GM23338 (cell line): Measurements from ENCODE around the gene FADD. TPM values are rescaled to one million over a fixed set of nuclear protein-coding genes. Genes with fewer than 3 reads are reported as not detected.

Experiments used
- ATAC-seq: fragments of 200-7000 bp; cut with Tn5 transposase; 3 replicates; pipeline ENCODE4 v1.9.1; 2020
- DNase-seq: peaks from one replicate; pipeline ENCODE4 v3.0.0-alpha.2; 2015; ENCODE audit warnings: low spot score
- H2AFZ ChIP-seq: fragments of 200-600 bp; sonication (generic); 2 replicates; pipeline ENCODE4 v1.8.0; 2016; ENCODE audit warnings: antibody characterized with exemption, mild to moderate bottlenecking, moderate library complexity
- H3F3A ChIP-seq: fragments of 200-600 bp; sonication (generic); replicated peaks from 2 replicates; pipeline ENCODE4 v1.8.0; 2017; ENCODE audit warnings: antibody characterized with exemption, mixed run types, low read depth
- H3K27ac ChIP-seq: fragments of 200-600 bp; sonication (generic); 2 replicates; pipeline ENCODE4 v1.6.1; 2016; ENCODE audit warnings: low read depth
- H3K27me3 ChIP-seq: fragments of 200-600 bp; sonication (generic); 2 replicates; pipeline ENCODE4 v1.8.0; 2016; ENCODE audit warnings: mild to moderate bottlenecking, mixed run types, moderate library complexity; ENCODE audit not compliant: insufficient read depth
- H3K36me3 ChIP-seq: fragments of 200-600 bp; sonication (generic); 2 replicates; pipeline ENCODE4 v1.8.0; 2016; ENCODE audit warnings: mild to moderate bottlenecking; ENCODE audit not compliant: insufficient read depth
- H3K4me1 ChIP-seq: fragments of 200-600 bp; sonication (generic); 2 replicates; pipeline ENCODE4 v1.8.0; 2016; ENCODE audit warnings: mild to moderate bottlenecking, moderate library complexity; ENCODE audit not compliant: insufficient read depth
- H3K4me2 ChIP-seq: fragments of 200-600 bp; sonication (generic); 2 replicates; pipeline ENCODE4 v1.7.1; 2017; ENCODE audit warnings: mixed run types
- H3K4me3 ChIP-seq: fragments of 200-600 bp; sonication (generic); 2 replicates; pipeline ENCODE4 v1.6.1; 2016; ENCODE audit warnings: mixed run types
- H3K79me2 ChIP-seq: fragments of 200-600 bp; sonication (generic); replicated peaks from 2 replicates; pipeline ENCODE4 v1.8.0; 2017; ENCODE audit warnings: mild to moderate bottlenecking; ENCODE audit not compliant: insufficient read depth
- H3K9me2 ChIP-seq: fragments of 200-600 bp; sonication (generic); 2 replicates; pipeline ENCODE4 v1.8.0; 2017; ENCODE audit not compliant: insufficient read depth
- H4K20me1 ChIP-seq: fragments of 200-600 bp; sonication (generic); replicated peaks from 2 replicates; pipeline ENCODE4 v1.8.0; 2017; ENCODE audit warnings: mild to moderate bottlenecking; ENCODE audit not compliant: insufficient read depth
- H3K27ac Mint-ChIP-seq: 2 replicates; pipeline ENCODE4 v1.8.0; 2020; ENCODE audit warnings: inconsistent platforms, mild to moderate bottlenecking, moderate library complexity, mixed read lengths
- H3K27me3 Mint-ChIP-seq: 3 replicates; pipeline ENCODE4 v1.8.0; 2022; ENCODE audit warnings: low read depth, mild to moderate bottlenecking, moderate library complexity, mixed read lengths, inconsistent platforms; ENCODE audit not compliant: insufficient read depth, poor library complexity
- H3K36me3 Mint-ChIP-seq: 3 replicates; pipeline ENCODE4 v1.8.0; 2021; ENCODE audit warnings: low read depth, mild to moderate bottlenecking, inconsistent platforms, moderate library complexity, mixed read lengths
- H3K4me1 Mint-ChIP-seq: 3 replicates; pipeline ENCODE4 v1.8.0; 2020; ENCODE audit warnings: mild to moderate bottlenecking, inconsistent platforms, mixed read lengths
- H3K4me3 Mint-ChIP-seq: 3 replicates; pipeline ENCODE4 v1.8.0; 2021; ENCODE audit warnings: moderate library complexity, mild to moderate bottlenecking, inconsistent platforms, mixed read lengths
- H3K9me3 Mint-ChIP-seq: 3 replicates; pipeline ENCODE4 v1.8.0; 2020; ENCODE audit warnings: moderate library complexity, mild to moderate bottlenecking, inconsistent platforms, mixed read lengths
- CREB1 ChIP-seq: fragments of 250-450 bp; sonication (Bioruptor Pico); IDR thresholded peaks from 2 replicates; pipeline ENCODE4 v1.5.0; 2020; ENCODE audit warnings: low read depth, mild to moderate bottlenecking, moderate library complexity
- CTCF ChIP-seq, 2 experiments: fragments of 200-600 bp in 1 of 2; sonication (generic) in 1 of 2; conservative IDR thresholded peaks; 2 replicates each; pipeline versions ENCODE4 v1.5.1 to v1.6.1; 2016 to 2017; ENCODE audit warnings: antibody characterized with exemption in 2 of 2, low read depth in 2 of 2, mild to moderate bottlenecking in 2 of 2, moderate library complexity in 1 of 2
- ETS1 ChIP-seq: IDR thresholded peaks from 2 replicates; pipeline ENCODE4 v1.6.1; 2016; ENCODE audit warnings: antibody characterized with exemption
- EZH2 ChIP-seq: fragments of 200-600 bp; sonication (generic); IDR thresholded peaks from one replicate; pipeline ENCODE4 v1.8.0; 2017; ENCODE audit warnings: antibody characterized with exemption, mild to moderate bottlenecking, low read depth; ENCODE audit not compliant: unreplicated experiment
- EZH2phosphoT487 ChIP-seq: fragments of 200-600 bp; sonication (generic); IDR thresholded peaks from one replicate; pipeline ENCODE4 v1.8.1; 2018; ENCODE audit warnings: antibody characterized with exemption; ENCODE audit not compliant: unreplicated experiment
- JUNB ChIP-seq: IDR thresholded peaks from one replicate; pipeline ENCODE4 v1.6.1; 2016; ENCODE audit warnings: antibody characterized with exemption; ENCODE audit not compliant: unreplicated experiment
- NANOG ChIP-seq: IDR thresholded peaks from 2 replicates; pipeline ENCODE4 v1.6.1; 2016; ENCODE audit warnings: antibody characterized with exemption, borderline replicate concordance
- POLR2AphosphoS5 ChIP-seq: IDR thresholded peaks from 2 replicates; pipeline ENCODE4 v1.6.1; 2016; ENCODE audit warnings: antibody characterized with exemption, low read depth
- STAT1 ChIP-seq: IDR thresholded peaks from one replicate; pipeline ENCODE4 v1.6.1; 2016; ENCODE audit warnings: antibody characterized with exemption; ENCODE audit not compliant: unreplicated experiment
- ZNF114 ChIP-seq: fragments of 250-450 bp; sonication (Bioruptor Pico); IDR thresholded peaks from 2 replicates; pipeline ENCODE4 v1.5.0; 2020; ENCODE audit warnings: mild to moderate bottlenecking, moderate library complexity
- ZNF331 ChIP-seq: fragments of 250-450 bp; sonication (Bioruptor Pico); IDR thresholded peaks from 2 replicates; pipeline ENCODE4 v1.5.0; 2020; ENCODE audit warnings: low read depth, mild to moderate bottlenecking, moderate library complexity
- polyA plus RNA-seq: library from polyadenylated mRNA; unstranded; fragments of >200 nt; fragmentation: Nextera tagmentation; extraction: Ambion mirVana; gene quantifications from 2 replicates; pipeline ENCODE4 v1.2.1, GENCODE V29; 2016
- total RNA-seq: library from RNA; depleted of rRNA; stranded (reverse); fragments of >200 nt; shearing (Covaris generic); gene quantifications from 2 replicates; pipeline ENCODE4 v1.2.3, GENCODE V29; 2014
- TF ChIP-seq, protein P1 (sequence below): IDR thresholded peaks from one replicate; pipeline ENCODE4 v1.6.1; 2018; ENCODE audit warnings: antibody characterized with exemption; ENCODE audit not compliant: unreplicated experiment

Gene FADD
- total and polyA plus RNA-seq, 2 experiments from 2014 or later: 19.7 to 65.8 TPM

GRCh38 chr11:70186936-70187335 lies 16.2 kb upstream of the FADD start (continued):
- TF ChIP-seq ETS1 (no peak), STAT1 (no peak), CREB1 (CRISPR knock-in tag) (no peak), ZNF114 (CRISPR knock-in tag) (no peak), ZNF331 (CRISPR knock-in tag) (no peak), POLR2AphosphoS5 (no peak), CTCF (conservative IDR thresholded peaks at IDR 0.05; ENCODE audit: low read depth in 2 of 2) (no peak), EZH2phosphoT487 (no peak), JUNB (no peak)
- TF ChIP-seq, protein P1, sequence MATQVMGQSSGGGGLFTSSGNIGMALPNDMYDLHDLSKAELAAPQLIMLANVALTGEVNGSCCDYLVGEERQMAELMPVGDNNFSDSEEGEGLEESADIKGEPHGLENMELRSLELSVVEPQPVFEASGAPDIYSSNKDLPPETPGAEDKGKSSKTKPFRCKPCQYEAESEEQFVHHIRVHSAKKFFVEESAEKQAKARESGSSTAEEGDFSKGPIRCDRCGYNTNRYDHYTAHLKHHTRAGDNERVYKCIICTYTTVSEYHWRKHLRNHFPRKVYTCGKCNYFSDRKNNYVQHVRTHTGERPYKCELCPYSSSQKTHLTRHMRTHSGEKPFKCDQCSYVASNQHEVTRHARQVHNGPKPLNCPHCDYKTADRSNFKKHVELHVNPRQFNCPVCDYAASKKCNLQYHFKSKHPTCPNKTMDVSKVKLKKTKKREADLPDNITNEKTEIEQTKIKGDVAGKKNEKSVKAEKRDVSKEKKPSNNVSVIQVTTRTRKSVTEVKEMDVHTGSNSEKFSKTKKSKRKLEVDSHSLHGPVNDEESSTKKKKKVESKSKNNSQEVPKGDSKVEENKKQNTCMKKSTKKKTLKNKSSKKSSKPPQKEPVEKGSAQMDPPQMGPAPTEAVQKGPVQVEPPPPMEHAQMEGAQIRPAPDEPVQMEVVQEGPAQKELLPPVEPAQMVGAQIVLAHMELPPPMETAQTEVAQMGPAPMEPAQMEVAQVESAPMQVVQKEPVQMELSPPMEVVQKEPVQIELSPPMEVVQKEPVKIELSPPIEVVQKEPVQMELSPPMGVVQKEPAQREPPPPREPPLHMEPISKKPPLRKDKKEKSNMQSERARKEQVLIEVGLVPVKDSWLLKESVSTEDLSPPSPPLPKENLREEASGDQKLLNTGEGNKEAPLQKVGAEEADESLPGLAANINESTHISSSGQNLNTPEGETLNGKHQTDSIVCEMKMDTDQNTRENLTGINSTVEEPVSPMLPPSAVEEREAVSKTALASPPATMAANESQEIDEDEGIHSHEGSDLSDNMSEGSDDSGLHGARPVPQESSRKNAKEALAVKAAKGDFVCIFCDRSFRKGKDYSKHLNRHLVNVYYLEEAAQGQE: no peak

GRCh38 chr11:70187771-70188170 lies 15.3 kb upstream of the FADD start:
- Histone ChIP-seq H3K4me3 (no peak overlapping the region), H3K9me2 (no peaks in the 10 kb centered on the region), H4K20me1 (no peaks in the 10 kb centered on the region), H3K36me3 (no peaks in the 10 kb centered on the region), H3F3A (0 out of 2 replicates have a peak, but pooled peaks cover 3% of the 10 kb centered on the region), H3K4me1 (no peaks in the 10 kb centered on the region), H3K79me2 (no peaks in the 10 kb centered on the region), H2AFZ (no peak overlapping the region), H3K4me2 (no peak overlapping the region), H3K27ac (no peak overlapping the region), H3K27me3 (no peaks in the 10 kb centered on the region)
- Mint-ChIP-seq H3K9me3 (no peaks in the 10 kb centered on the region; the same call in 2 of the 3 replicates), H3K27ac (no peak overlapping the region), H3K4me3 (no peak overlapping the region), H3K27me3 (peaks cover 10% of the 10 kb centered on the region), H3K36me3 (no peaks in the 10 kb centered on the region; the same call in 2 of the 3 replicates), H3K4me1 (peaks cover 3% of the 10 kb centered on the region; the same call in 1 of the 3 replicates)
- DNase-seq (no peak), ATAC-seq (no peak)
- TF ChIP-seq JUNB (no peak), STAT1 (no peak), CREB1 (CRISPR knock-in tag) (no peak), ETS1 (no peak), ZNF114 (CRISPR knock-in tag) (no peak), NANOG (no peak), ZNF331 (CRISPR knock-in tag) (no peak), EZH2 (no peak), CTCF (conservative IDR thresholded peaks at IDR 0.05; ENCODE audit: low read depth in 2 of 2) (no peak), POLR2AphosphoS5 (no peak)
- TF ChIP-seq, protein P1: no peak
